ENCODE data around the gene RPAIN. TPM values are rescaled to one million over a fixed set of nuclear protein-coding genes. Genes with fewer than 3 reads are reported as not detected.

Gene RPAIN, protein sequence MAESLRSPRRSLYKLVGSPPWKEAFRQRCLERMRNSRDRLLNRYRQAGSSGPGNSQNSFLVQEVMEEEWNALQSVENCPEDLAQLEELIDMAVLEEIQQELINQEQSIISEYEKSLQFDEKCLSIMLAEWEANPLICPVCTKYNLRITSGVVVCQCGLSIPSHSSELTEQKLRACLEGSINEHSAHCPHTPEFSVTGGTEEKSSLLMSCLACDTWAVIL
- total RNA-seq = 25.8 and 46.6 TPM in 2 replicates

DNA sequence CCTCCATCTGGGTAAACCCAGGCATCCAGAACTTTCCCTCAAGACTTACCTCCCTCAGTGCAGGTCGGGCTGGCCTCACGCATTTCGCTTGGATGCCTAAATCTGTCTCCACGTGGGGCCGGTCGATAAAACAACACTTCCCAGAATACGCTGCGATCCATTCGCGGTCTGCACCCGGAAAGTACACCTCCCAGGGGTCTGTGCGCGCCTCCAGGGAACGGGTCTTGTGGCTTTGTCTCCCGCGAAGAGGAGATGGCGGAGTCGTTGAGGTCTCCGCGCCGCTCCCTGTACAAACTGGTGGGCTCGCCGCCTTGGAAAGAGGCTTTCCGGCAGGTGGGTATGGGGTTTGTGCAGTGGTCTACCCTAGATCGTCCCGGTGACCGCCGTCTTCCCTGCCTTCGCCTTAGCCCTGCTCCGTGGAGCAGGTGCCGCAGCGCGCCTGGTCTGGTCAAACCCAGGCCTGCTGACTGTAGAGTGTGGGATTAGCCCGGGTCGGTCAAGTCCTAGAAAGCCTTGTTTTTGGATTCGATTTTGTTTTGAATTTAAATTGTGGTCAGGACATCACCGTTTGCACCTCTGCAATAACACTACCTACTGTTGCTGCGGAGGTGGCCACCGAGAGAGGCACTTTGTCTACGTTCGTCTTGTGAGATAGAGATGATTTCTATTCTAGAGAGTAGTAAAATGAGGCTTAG lies at the start of gene RPAIN:
Gene RPAIN (plus strand): TSS at position 224 of the 695 bp plus-strand sequence. CDS start 29 bp downstream, at position 253.

DNA sequence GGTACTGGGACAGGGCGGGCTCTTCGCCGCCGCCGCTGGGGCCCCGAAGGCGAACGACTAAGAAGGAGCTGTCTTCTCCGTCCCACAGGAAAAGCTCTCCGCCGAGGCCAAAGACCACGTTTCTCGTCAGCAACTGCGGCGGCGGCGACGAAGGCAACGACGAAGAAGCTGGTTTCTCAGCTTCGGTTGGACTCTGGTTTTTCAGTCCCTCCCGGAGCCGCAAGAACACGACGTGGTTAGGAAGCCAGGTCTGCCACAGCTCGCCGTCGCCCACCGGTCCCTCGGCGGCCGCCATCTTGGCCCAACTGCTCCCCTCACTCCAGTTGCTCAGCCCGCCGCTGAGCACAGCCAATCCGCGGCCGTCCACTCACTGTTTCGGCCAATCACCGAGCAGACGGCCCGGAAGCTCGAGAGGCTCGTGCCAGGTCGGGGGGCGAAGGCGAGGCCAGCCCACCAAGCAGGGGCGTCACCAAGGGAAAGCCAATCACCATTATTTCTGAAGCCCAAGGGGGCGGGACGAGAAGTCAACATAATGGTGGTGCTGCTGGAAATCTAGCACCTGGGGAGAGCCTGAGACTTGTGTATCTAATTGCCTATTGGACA lies 525 bp upstream of the RPAIN start, which contains the start of gene NUP88:
Gene NUP88 (minus strand): TSS at position 307 of the 603 bp plus-strand sequence. CDS start 12 bp downstream, at position 295.

DNA sequence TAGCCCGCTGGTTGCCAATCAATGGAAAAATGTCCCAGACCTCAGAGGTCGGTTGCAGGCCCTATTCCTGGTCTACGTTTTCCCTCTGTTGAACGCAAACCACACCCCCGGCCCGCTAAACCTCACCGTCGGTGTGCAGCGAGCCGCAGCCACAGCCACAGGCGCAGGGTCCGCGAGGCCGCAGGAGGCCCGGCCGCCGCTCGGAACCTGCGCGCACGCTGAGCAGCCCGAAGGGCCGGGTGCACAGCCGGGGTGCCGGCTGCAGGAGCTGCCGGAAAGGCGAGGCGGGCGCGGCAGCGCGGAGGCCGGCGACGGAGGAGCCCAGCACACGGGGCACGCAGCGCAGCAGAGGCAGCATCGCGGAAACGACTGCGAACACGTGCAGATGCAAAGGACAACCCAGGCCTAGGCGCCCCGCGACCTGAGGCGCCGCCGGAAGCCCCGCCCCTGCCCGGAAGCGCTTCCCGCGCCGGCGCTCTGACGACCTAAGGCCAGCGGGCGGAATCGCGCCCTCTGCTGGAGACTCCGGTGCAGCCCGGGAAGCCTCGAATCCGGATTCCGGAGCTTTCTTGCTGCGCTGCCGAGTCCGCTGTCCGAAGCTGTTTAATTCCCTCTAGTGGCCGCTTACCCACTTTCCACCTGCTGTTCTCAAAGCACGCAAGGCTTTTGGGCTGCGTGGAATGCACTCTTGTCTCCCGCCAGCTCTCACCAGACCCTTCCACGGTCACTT lies 18.9 kb downstream of the RPAIN start, which contains the start of gene C1QBP:
Gene C1QBP (minus strand): TSS at position 440 of the 730 bp plus-strand sequence. CDS start 82 bp downstream, at position 358.

Other genes starting within 250 kb of the RPAIN start
- gene ZNF594, start 228.3 kb upstream of the RPAIN start, total RNA-seq = 9.6 and 12.3 TPM in 2 replicates
- gene SCIMP, start 185.3 kb upstream of the RPAIN start, total RNA-seq = not detected in 2 replicates
- 42.1 and 46.8 TPM in 2 replicates for gene RABEP1, start 137.9 kb upstream of the RPAIN start, total RNA-seq
- 100 and 104 TPM in 2 replicates for gene NUP88, start 520 bp upstream of the RPAIN start, total RNA-seq
- 171 and 204 TPM in 2 replicates for gene C1QBP, start 19.0 kb downstream of the RPAIN start, total RNA-seq
- 12.3 and 24.6 TPM in 2 replicates for gene DHX33, start 48.8 kb downstream of the RPAIN start, total RNA-seq
- 47.2 and 53.2 TPM in 2 replicates for gene DERL2, start 66.0 kb downstream of the RPAIN start, total RNA-seq
- gene MIS12, start 66.4 kb downstream of the RPAIN start, total RNA-seq = 18.2 and 26.9 TPM in 2 replicates
- 24.1 and 41.7 TPM in 2 replicates for gene NLRP1, start 164.3 kb downstream of the RPAIN start, total RNA-seq